ENCODE measurements around the gene TPM4.

Gene TPM4

DNA sequence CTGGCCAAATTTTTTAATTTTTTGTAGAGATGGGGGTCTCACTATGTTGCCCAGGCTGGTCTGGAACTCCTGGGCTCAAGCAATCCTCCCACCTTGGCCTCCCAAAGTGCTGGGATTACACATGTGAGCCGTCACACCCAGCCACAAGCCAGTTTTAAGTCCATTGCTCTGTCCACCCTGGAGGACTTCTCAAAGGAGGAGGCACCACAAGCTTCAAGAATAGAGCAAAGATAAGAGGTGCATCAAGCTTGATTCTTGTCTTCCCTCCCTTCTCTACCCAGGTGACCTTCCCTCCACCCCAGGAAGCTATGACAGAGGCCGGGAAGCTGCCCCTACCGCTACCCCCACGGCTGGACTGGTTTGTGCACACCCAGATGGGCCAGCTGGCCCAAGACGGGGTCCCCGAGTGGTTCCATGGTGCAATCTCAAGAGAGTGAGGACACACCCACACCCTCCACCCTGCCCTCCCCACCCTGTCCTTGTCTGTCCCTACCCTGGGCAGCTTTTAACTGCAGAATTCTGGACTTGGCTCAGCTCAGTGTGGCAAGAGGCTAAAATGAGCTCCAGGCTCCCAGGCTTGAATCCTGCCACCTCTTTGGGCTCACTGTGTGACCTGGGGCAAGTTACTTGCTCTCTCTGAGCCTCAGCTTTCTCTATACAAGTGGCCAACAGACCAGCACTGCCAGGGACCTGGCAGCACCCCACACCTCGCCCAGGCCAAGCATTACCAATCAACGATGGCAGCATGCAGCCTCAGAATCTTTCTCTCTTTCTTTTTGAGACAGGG, 72.3 kb downstream of the TPM4 start:
- POLR2A ChIA-PET: interaction anchor here (1.1 to 1.8 kb wide), 2 partner anchors 10 to 49 kb away, joined by 3 read pairs; partner anchors contain the start of gene AP1M1
- DNase-seq (ENCODE audit: extremely low spot score): no peak
- TF ChIP-seq L3MBTL2 (conservative IDR thresholded peaks at IDR 0.05) (no peak), SUZ12 (IDR thresholded peaks at IDR 0.05) (no peak), LEF1 (IDR thresholded peaks at IDR 0.05; ENCODE audit: borderline replicate concordance) (no peak), FOXK2 (IDR thresholded peaks at IDR 0.05) (no peak), TARDBP (IDR thresholded peaks at IDR 0.05) (no peak), ARNT (IDR thresholded peaks at IDR 0.05) (no peak), BHLHE40 (IDR thresholded peaks at IDR 0.05; ENCODE audit: borderline replicate concordance) (no peak), ZNF384 (IDR thresholded peaks at IDR 0.05) (no peak), FOXM1 (IDR thresholded peaks at IDR 0.05; ENCODE audit: borderline replicate concordance) (no peak), FOXA1 (IDR thresholded peaks at IDR 0.05) (no peak), HDGF (IDR thresholded peaks at IDR 0.05; ENCODE audit: borderline replicate concordance) (no peak), NFRKB (IDR thresholded peaks at IDR 0.05) (no peak), ELF4 (IDR thresholded peaks at IDR 0.05) (no peak)
- TF ChIP-seq, protein P1, sequence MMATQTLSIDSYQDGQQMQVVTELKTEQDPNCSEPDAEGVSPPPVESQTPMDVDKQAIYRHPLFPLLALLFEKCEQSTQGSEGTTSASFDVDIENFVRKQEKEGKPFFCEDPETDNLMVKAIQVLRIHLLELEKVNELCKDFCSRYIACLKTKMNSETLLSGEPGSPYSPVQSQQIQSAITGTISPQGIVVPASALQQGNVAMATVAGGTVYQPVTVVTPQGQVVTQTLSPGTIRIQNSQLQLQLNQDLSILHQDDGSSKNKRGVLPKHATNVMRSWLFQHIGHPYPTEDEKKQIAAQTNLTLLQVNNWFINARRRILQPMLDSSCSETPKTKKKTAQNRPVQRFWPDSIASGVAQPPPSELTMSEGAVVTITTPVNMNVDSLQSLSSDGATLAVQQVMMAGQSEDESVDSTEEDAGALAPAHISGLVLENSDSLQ (IDR thresholded peaks at IDR 0.05): no peak

More for the DNA sequence above, 72.3 kb downstream of the TPM4 start:
- CTCF ChIA-PET: no interaction called here

Measured in HEK293T (cell line).